ENCODE data around the gene RBM15.
A peak's percentile ranks its signal among the peaks of the same experiment; 100 is the strongest.

Gene RBM15

DNA sequence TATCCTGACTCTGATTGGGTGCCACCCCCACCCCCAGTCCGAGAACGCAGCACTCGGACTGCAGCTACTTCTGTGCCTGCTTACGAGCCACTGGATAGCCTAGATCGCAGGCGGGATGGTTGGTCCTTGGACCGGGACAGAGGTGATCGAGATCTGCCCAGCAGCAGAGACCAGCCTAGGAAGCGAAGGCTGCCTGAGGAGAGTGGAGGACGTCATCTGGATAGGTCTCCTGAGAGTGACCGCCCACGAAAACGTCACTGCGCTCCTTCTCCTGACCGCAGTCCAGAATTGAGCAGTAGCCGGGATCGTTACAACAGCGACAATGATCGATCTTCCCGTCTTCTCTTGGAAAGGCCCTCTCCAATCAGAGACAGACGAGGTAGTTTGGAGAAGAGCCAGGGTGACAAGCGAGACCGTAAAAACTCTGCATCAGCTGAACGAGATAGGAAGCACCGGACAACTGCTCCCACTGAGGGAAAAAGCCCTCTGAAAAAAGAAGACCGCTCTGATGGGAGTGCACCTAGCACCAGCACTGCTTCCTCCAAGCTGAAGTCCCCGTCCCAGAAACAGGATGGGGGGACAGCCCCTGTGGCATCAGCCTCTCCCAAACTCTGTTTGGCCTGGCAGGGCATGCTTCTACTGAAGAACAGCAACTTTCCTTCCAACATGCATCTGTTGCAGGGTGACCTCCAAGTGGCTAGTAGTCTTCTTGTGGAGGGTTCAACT, 2.1 kb downstream of the RBM15 start:
- Histone ChIP-seq H3K9ac (ENCODE audit: low read length) (no peak overlapping the region), H3K4me1 (ENCODE audit: control insufficient read depth, insufficient read depth, low read length) (peaks cover 55% of the 10 kb centered on the region), H3K9me3 (ENCODE audit: control insufficient read depth, low read length) (no peaks in the 10 kb centered on the region), H3K27me3 (replicated peaks; ENCODE audit: control insufficient read depth, insufficient read depth, low read length) (no peaks in the 10 kb centered on the region), H3K36me3 (ENCODE audit: control insufficient read depth, insufficient read depth, low read length, severe bottlenecking) (peaks cover 22% of the 10 kb centered on the region), H3K4me3 (ENCODE audit: low read length) (peak overlapping the region; percentile 95)
- no peak for DNase-seq (ENCODE audit: low read depth)

DNA sequence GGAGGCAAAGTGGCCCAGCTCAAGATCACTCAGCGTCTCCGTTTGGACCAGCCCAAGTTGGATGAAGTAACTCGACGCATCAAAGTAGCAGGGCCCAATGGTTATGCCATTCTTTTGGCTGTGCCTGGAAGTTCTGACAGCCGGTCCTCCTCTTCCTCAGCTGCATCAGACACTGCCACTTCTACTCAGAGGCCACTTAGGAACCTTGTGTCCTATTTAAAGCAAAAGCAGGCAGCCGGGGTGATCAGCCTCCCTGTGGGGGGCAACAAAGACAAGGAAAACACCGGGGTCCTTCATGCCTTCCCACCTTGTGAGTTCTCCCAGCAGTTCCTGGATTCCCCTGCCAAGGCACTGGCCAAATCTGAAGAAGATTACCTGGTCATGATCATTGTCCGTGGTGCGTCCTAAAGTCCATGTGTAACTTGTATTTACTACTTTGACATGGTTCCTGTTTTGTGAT, 2.7 kb downstream of the RBM15 start:
- Histone ChIP-seq H3K9me3 (ENCODE audit: control insufficient read depth, low read length) (no peaks in the 10 kb centered on the region), H3K36me3 (ENCODE audit: control insufficient read depth, insufficient read depth, low read length, severe bottlenecking) (peaks cover 28% of the 10 kb centered on the region), H3K27me3 (replicated peaks; ENCODE audit: control insufficient read depth, insufficient read depth, low read length) (no peaks in the 10 kb centered on the region), H3K4me3 (ENCODE audit: low read length) (peak overlapping the region; percentile 65), H3K4me1 (ENCODE audit: control insufficient read depth, insufficient read depth, low read length) (peaks cover 55% of the 10 kb centered on the region), H3K9ac (ENCODE audit: low read length) (peak overlapping the region; percentile 37)
- no peak for DNase-seq (ENCODE audit: low read depth)

DNA sequence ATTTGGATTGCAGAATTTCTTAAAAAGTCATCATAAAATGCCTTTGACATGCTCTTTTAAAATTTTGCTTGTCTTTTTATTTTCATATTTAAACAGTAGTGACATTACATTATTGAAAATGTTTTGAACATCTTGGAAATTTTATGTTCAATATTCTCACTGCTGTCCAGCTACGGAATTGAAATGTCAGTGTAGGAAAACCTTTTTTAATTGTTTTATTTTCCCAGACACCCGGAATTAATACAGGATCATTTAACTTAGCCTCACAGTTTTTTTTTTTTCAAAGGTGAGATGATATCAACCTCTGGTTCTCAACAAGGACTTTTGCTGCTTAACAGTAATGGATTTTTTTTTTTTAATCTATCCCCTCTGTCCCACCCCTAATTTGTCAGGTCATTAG, 4.1 kb downstream of the RBM15 start:
- Histone ChIP-seq H3K4me3 (ENCODE audit: low read length) (peak overlapping the region; percentile 65), H3K4me1 (ENCODE audit: control insufficient read depth, insufficient read depth, low read length) (peaks cover 58% of the 10 kb centered on the region), H3K9me3 (ENCODE audit: control insufficient read depth, low read length) (no peaks in the 10 kb centered on the region), H3K27me3 (replicated peaks; ENCODE audit: control insufficient read depth, insufficient read depth, low read length) (no peaks in the 10 kb centered on the region), H3K9ac (ENCODE audit: low read length) (peak overlapping the region; percentile 37), H3K36me3 (ENCODE audit: control insufficient read depth, insufficient read depth, low read length, severe bottlenecking) (peaks cover 36% of the 10 kb centered on the region)
- DNase-seq (ENCODE audit: low read depth) = no peak

- peaks cover 67% of the 10 kb centered on the region for H3K4me1 ChIP-seq (ENCODE audit: control insufficient read depth, insufficient read depth, low read length)
- H3K4me3 ChIP-seq (ENCODE audit: low read length) = no peak overlapping the region
- H3K36me3 ChIP-seq (ENCODE audit: control insufficient read depth, insufficient read depth, low read length, severe bottlenecking) = peaks cover 36% of the 10 kb centered on the region
Measured at GRCh38 chr1:110344152-110344551, 5.0 kb downstream of the RBM15 start.

DNA sequence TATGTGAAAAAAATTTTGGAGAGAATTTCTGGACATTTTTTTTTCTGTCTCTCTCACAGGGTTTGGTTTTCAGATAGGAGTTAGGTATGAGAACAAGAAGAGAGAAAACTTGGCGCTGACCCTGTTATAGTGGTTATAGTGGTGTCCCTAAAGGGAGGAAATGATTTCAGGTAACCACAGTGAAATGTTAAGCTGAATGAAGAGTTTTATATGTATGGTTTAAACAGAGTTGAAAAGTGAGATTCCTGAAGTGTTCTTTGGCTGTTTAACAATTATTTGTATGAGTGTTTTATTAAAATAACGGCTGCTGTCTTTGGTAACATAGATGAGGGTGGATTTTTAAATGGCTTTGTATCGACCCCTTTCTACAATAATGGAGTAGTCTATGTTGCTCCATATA, 6.3 kb downstream of the RBM15 start:
- peaks cover 67% of the 10 kb centered on the region for H3K4me1 ChIP-seq (ENCODE audit: control insufficient read depth, insufficient read depth, low read length)
- no peak overlapping the region for H3K4me3 ChIP-seq (ENCODE audit: low read length)
- H3K27me3 ChIP-seq (replicated peaks; ENCODE audit: control insufficient read depth, insufficient read depth, low read length) = no peaks in the 10 kb centered on the region
- H3K36me3 ChIP-seq (ENCODE audit: control insufficient read depth, insufficient read depth, low read length, severe bottlenecking) = peaks cover 36% of the 10 kb centered on the region
- no peak overlapping the region for H3K9ac ChIP-seq (ENCODE audit: low read length)
- H3K9me3 ChIP-seq (ENCODE audit: control insufficient read depth, low read length) = no peaks in the 10 kb centered on the region
- no peak for DNase-seq (ENCODE audit: low read depth)

More at GRCh38 chr1:110344152-110344551, 5.0 kb downstream of the RBM15 start:
- no peaks in the 10 kb centered on the region for H3K9me3 ChIP-seq (ENCODE audit: control insufficient read depth, low read length)
- no peaks in the 10 kb centered on the region for H3K27me3 ChIP-seq (replicated peaks; ENCODE audit: control insufficient read depth, insufficient read depth, low read length)
- no peak overlapping the region for H3K9ac ChIP-seq (ENCODE audit: low read length)
- no peak for DNase-seq (ENCODE audit: low read depth)

DNA sequence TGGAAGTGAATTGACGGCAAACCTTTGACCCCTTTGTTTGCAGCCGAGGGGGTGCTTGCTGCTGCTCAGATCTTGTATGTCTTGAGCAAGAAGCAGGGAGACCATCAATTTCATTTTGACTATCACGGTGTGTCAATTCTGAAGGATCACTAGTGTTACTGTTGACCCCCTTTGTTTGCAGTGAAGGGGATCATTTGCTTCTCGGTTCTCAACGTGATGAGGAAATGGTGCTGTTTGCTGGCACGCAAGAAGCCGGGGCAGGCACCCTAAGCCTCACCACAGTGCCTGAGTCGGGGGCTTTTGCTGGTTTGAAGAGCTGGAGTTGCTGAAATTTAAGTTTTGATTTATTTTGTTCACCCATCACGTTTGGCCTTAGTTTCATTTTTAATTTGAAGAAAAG, 7.5 kb downstream of the RBM15 start:
- H3K4me1 ChIP-seq (ENCODE audit: control insufficient read depth, insufficient read depth, low read length) = peaks cover 55% of the 10 kb centered on the region
- peaks cover 28% of the 10 kb centered on the region for H3K36me3 ChIP-seq (ENCODE audit: control insufficient read depth, insufficient read depth, low read length, severe bottlenecking)
- no peak for DNase-seq (ENCODE audit: low read depth)

DNA sequence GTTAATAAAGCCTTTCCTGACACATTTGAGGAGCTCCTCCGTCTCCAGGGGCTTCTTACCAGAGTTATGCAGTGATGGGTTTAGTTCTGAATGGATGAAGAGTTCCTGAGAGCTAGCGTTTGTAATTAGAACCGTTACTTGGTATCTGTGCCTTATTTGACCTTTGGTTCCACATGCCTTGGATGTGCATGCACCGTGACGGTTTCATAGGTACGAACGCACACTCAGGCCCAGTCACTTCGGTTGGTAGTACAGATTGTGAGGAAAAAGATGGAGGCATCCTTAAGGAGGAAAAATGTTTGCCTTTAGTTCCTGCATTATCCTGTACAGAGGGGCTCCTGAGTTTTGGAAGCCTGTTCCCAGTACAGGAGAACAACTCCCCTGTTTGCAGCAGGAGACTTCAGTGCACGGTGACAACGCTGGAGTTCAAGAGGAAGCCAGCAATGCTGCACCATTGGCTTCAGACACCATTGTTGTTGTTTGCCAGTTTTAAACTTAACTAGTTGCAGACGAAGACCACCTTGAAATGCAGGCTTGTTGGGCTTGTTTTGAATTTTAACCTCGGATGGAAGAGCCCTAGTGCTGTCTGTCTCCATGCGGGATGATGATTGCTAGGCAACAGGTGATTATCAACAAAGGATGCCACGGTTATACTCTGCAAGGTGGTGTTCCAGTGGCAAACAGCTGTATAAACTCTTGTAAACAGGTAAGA, 8.2 kb downstream of the RBM15 start:
- no peak overlapping the region for H3K4me3 ChIP-seq (ENCODE audit: low read length)
- H3K9ac ChIP-seq (ENCODE audit: low read length) = no peak overlapping the region
- no peak for DNase-seq (ENCODE audit: low read depth)
- H3K36me3 ChIP-seq (ENCODE audit: control insufficient read depth, insufficient read depth, low read length, severe bottlenecking) = peaks cover 28% of the 10 kb centered on the region
- no peaks in the 10 kb centered on the region for H3K27me3 ChIP-seq (replicated peaks; ENCODE audit: control insufficient read depth, insufficient read depth, low read length)
- no peaks in the 10 kb centered on the region for H3K9me3 ChIP-seq (ENCODE audit: control insufficient read depth, low read length)
- H3K4me1 ChIP-seq (ENCODE audit: control insufficient read depth, insufficient read depth, low read length) = peaks cover 48% of the 10 kb centered on the region

More for the DNA sequence above, 7.5 kb downstream of the RBM15 start:
- H3K27me3 ChIP-seq (replicated peaks; ENCODE audit: control insufficient read depth, insufficient read depth, low read length) = no peaks in the 10 kb centered on the region
- H3K9ac ChIP-seq (ENCODE audit: low read length) = no peak overlapping the region
- H3K9me3 ChIP-seq (ENCODE audit: control insufficient read depth, low read length) = no peaks in the 10 kb centered on the region
- H3K4me3 ChIP-seq (ENCODE audit: low read length) = no peak overlapping the region

DNA sequence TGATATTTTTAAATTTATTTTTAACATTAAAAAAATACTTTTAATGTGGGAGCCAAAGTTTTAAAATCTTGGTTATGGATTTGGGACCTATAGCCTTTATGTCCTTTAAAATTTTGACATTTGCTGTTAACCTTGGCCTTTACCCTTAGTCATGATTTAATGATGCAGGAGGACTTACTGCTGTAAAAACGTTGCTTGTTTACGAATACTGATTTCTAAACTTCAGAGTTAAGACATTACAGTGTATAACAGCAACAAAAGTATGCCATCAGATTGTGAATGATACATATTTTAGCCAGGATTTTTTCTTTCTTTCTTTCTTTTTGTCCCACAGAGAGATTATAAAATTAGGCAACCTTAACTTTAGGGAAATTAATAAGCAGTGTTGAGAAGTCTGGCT, 8.9 kb downstream of the RBM15 start:
- no peak overlapping the region for H3K4me3 ChIP-seq (ENCODE audit: low read length)
- no peak overlapping the region for H3K9ac ChIP-seq (ENCODE audit: low read length)
- H3K27me3 ChIP-seq (replicated peaks; ENCODE audit: control insufficient read depth, insufficient read depth, low read length) = no peaks in the 10 kb centered on the region
- peak; percentile 19 for DNase-seq (ENCODE audit: low read depth)
- peaks cover 28% of the 10 kb centered on the region for H3K36me3 ChIP-seq (ENCODE audit: control insufficient read depth, insufficient read depth, low read length, severe bottlenecking)
- H3K9me3 ChIP-seq (ENCODE audit: control insufficient read depth, low read length) = no peaks in the 10 kb centered on the region
- H3K4me1 ChIP-seq (ENCODE audit: control insufficient read depth, insufficient read depth, low read length) = peaks cover 41% of the 10 kb centered on the region

DNA sequence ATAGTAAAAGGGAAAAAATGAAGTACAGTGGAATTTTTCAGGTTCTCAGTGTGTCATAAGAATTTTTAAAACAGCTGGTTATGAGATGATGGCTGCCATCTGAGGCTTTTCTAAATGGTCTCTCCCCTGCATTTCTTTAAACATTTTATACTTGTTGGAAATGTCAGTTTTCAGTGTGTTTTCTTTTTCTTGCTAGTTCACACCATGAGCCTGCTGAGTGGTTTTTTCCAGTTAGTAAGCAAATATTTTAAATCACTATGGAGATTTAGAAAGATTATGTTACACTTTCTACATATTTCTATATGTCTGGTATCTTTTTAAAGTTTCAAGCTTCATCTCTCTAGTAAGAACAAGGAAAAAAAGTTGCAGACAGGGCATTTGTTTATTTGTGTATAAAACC, 9.6 kb downstream of the RBM15 start:
- peaks cover 31% of the 10 kb centered on the region for H3K36me3 ChIP-seq (ENCODE audit: control insufficient read depth, insufficient read depth, low read length, severe bottlenecking)
- DNase-seq (ENCODE audit: low read depth) = peak; percentile 60
- H3K4me3 ChIP-seq (ENCODE audit: low read length) = peak overlapping the region; percentile 11
- H3K9me3 ChIP-seq (ENCODE audit: control insufficient read depth, low read length) = no peaks in the 10 kb centered on the region
- no peak overlapping the region for H3K9ac ChIP-seq (ENCODE audit: low read length)
- no peaks in the 10 kb centered on the region for H3K27me3 ChIP-seq (replicated peaks; ENCODE audit: control insufficient read depth, insufficient read depth, low read length)
- peaks cover 34% of the 10 kb centered on the region for H3K4me1 ChIP-seq (ENCODE audit: control insufficient read depth, insufficient read depth, low read length)

- no peaks in the 10 kb centered on the region for H3K9me3 ChIP-seq (ENCODE audit: control insufficient read depth, low read length)
- no peak overlapping the region for H3K9ac ChIP-seq (ENCODE audit: low read length)
- no peaks in the 10 kb centered on the region for H3K27me3 ChIP-seq (replicated peaks; ENCODE audit: control insufficient read depth, insufficient read depth, low read length)
- H3K4me3 ChIP-seq (ENCODE audit: low read length) = no peak overlapping the region
- H3K4me1 ChIP-seq (ENCODE audit: control insufficient read depth, insufficient read depth, low read length) = peaks cover 30% of the 10 kb centered on the region
- H3K36me3 ChIP-seq (ENCODE audit: control insufficient read depth, insufficient read depth, low read length, severe bottlenecking) = peaks cover 30% of the 10 kb centered on the region
- no peak for DNase-seq (ENCODE audit: low read depth)
Measured at GRCh38 chr1:110350360-110350759, 11.2 kb downstream of the RBM15 start.

DNA sequence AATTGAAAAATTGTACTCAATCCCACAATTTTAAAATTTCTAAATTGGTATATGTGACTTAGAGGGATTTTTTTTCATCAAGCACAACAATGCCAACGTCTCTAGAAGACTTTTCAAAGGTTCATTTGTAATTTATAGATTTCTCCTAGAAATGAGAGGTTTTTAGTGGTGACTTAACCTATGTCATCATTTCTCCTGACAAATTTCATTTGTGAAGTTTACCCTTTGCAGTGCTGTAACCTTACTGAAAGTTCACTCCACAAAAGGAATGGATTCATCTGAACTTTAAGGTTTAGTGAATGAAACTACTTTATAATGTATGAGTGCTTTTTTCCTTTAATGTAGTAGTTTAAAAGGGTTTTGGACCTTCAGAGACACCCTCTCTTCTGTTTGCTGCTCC, 16.1 kb downstream of the RBM15 start:
- Histone ChIP-seq H3K9me3 (ENCODE audit: control insufficient read depth, low read length) (no peaks in the 10 kb centered on the region), H3K27me3 (replicated peaks; ENCODE audit: control insufficient read depth, insufficient read depth, low read length) (no peaks in the 10 kb centered on the region)

More for the DNA sequence above, 16.1 kb downstream of the RBM15 start:
- H3K36me3 ChIP-seq (ENCODE audit: control insufficient read depth, insufficient read depth, low read length, severe bottlenecking) = peaks cover 30% of the 10 kb centered on the region
- peaks cover 5% of the 10 kb centered on the region for H3K4me1 ChIP-seq (ENCODE audit: control insufficient read depth, insufficient read depth, low read length)
- H3K4me3 ChIP-seq (ENCODE audit: low read length) = no peak overlapping the region
- H3K9ac ChIP-seq (ENCODE audit: low read length) = no peak overlapping the region
- DNase-seq (ENCODE audit: low read depth) = no peak

Data from adipocyte (in vitro differentiated cells).